ENCODE results near the gene LCN2.

DNA sequence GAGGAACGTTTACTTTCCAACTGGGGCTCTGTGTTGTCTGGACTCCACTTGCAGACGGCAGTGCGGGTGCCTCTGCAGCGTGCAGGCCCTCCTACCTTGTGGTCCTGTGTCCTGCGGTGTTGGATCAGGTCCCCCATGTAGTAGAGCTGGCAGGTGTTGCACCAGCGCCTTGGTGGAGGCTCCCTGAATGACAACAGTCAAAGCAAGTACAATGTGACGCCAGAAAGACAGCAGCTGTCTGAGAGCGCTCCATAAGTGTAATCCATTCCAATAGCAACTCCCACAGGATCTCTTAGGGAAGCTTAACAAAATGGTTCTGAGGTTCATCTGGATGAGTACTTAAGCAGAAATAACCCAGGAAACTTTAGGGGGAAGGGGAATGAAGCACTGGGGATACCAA lies 20.7 kb downstream of the LCN2 start:
- TF ChIP-seq, protein P1, sequence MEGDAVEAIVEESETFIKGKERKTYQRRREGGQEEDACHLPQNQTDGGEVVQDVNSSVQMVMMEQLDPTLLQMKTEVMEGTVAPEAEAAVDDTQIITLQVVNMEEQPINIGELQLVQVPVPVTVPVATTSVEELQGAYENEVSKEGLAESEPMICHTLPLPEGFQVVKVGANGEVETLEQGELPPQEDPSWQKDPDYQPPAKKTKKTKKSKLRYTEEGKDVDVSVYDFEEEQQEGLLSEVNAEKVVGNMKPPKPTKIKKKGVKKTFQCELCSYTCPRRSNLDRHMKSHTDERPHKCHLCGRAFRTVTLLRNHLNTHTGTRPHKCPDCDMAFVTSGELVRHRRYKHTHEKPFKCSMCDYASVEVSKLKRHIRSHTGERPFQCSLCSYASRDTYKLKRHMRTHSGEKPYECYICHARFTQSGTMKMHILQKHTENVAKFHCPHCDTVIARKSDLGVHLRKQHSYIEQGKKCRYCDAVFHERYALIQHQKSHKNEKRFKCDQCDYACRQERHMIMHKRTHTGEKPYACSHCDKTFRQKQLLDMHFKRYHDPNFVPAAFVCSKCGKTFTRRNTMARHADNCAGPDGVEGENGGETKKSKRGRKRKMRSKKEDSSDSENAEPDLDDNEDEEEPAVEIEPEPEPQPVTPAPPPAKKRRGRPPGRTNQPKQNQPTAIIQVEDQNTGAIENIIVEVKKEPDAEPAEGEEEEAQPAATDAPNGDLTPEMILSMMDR (IDR thresholded peaks at IDR 0.05; ENCODE audit: insufficient read depth, low read length, poor library complexity, severe bottlenecking) = no peak
- no peak for TF ChIP-seq EZH2phosphoT487 (conservative IDR thresholded peaks at IDR 0.05; ENCODE audit: low read length)
